Fibroblast of lung (primary cell): ENCODE results near the gene ZNF175. TPM values are rescaled to one million over a fixed set of nuclear protein-coding genes. Genes with fewer than 3 reads are reported as not detected.

ENCODE experiments used
- DNase-seq, 2 donors: peaks; one replicate each; pipeline versions ENCODE4 v3.0.0 to v3.0.0-alpha.2; 2010; ENCODE audit warnings: low read depth in 2 of 2
- H2AFZ ChIP-seq: 2 replicates; pipeline ENCODE4 v1.5.1; 2012; ENCODE audit warnings: low read length, control low read depth, inconsistent platforms
- H3K27ac ChIP-seq: 2 replicates; pipeline ENCODE4 v1.5.1; 2011; ENCODE audit warnings: low read length, control low read depth; ENCODE audit not compliant: insufficient read depth
- H3K27me3 ChIP-seq: 2 replicates; pipeline ENCODE4 v1.5.1; 2011; ENCODE audit warnings: mild to moderate bottlenecking, low read length; ENCODE audit not compliant: control insufficient read depth, insufficient read depth
- H3K36me3 ChIP-seq: 2 replicates; pipeline ENCODE4 v1.5.1; 2011; ENCODE audit warnings: low read length; ENCODE audit not compliant: control insufficient read depth, insufficient read depth
- H3K4me1 ChIP-seq: 2 replicates; pipeline ENCODE4 v1.5.1; 2011; ENCODE audit warnings: low read length; ENCODE audit not compliant: control insufficient read depth, insufficient read depth; ENCODE audit errors: extremely low read depth
- H3K4me2 ChIP-seq: 2 replicates; pipeline ENCODE4 v1.5.1; 2011; ENCODE audit warnings: low read length, control low read depth; ENCODE audit not compliant: insufficient read depth; ENCODE audit errors: extremely low read depth
- H3K4me3 ChIP-seq, 4 experiments: fragments of 200-600 bp in 1 of 4; sonication (generic) in 1 of 4; replicated peaks in 1 of 4; 2 replicates each; pipeline ENCODE4 v1.5.1; 2011 to 2016; ENCODE audit warnings: low read length in 4 of 4, low read depth in 3 of 4, mild to moderate bottlenecking in 3 of 4, control low read depth in 2 of 4, inconsistent platforms in 1 of 4, mixed read lengths in 1 of 4; ENCODE audit not compliant: insufficient read depth in 1 of 4; ENCODE audit errors: control extremely low read depth in 1 of 4
- H3K79me2 ChIP-seq: 2 replicates; pipeline ENCODE4 v1.5.1; 2012; ENCODE audit warnings: mild to moderate bottlenecking, low read length, inconsistent platforms; ENCODE audit not compliant: control insufficient read depth, insufficient read depth
- H3K9ac ChIP-seq: 2 replicates; pipeline ENCODE4 v1.5.1; 2011; ENCODE audit warnings: mild to moderate bottlenecking, low read length, control low read depth; ENCODE audit not compliant: insufficient read depth
- H3K9me3 ChIP-seq: 2 replicates; pipeline ENCODE4 v1.5.1; 2012; ENCODE audit warnings: low read depth, low read length; ENCODE audit not compliant: control insufficient read depth, insufficient read depth
- H4K20me1 ChIP-seq: 2 replicates; pipeline ENCODE4 v1.5.1; 2011; ENCODE audit warnings: low read length; ENCODE audit not compliant: control insufficient read depth, insufficient read depth; ENCODE audit errors: extremely low read depth
- CTCF ChIP-seq, 2 donors: IDR thresholded peaks in 1 of 2; conservative IDR thresholded peaks in 1 of 2; 1 replicate in 1 of 2; 2 replicates in 1 of 2; pipeline ENCODE4 v1.5.1; 2011 to 2012; ENCODE audit warnings: low read length in 2 of 2, control low read depth in 1 of 2, inconsistent platforms in 1 of 2, low read depth in 1 of 2, mild to moderate bottlenecking in 1 of 2
- EZH2 ChIP-seq: IDR thresholded peaks from 2 replicates; pipeline ENCODE4 v1.5.1; 2012; ENCODE audit warnings: low read length, control low read depth, mild to moderate bottlenecking; ENCODE audit errors: missing control alignments
- polyA plus RNA-seq, 2 donors: library from polyadenylated mRNA; depleted of rRNA in 1 of 2; stranded (reverse) in 1 of 2; unstranded in 1 of 2; fragments of >200 nt; gene quantifications; 2 replicates each; pipeline ENCODE4 v1.2.1, GENCODE V29; 2011 to 2012; ENCODE audit warnings: missing spikeins in 1 of 2
- total RNA-seq: library from RNA; depleted of rRNA; stranded (reverse); fragments of >200 nt; gene quantifications from 2 replicates; pipeline ENCODE4 v1.2.1, GENCODE V29; 2014

ZNF175 gene
- total and polyA plus RNA-seq, 2 donors (not counting 1 experiment from before 2014, with no cell fraction given), result 5.0 to 7.6 TPM

DNA sequence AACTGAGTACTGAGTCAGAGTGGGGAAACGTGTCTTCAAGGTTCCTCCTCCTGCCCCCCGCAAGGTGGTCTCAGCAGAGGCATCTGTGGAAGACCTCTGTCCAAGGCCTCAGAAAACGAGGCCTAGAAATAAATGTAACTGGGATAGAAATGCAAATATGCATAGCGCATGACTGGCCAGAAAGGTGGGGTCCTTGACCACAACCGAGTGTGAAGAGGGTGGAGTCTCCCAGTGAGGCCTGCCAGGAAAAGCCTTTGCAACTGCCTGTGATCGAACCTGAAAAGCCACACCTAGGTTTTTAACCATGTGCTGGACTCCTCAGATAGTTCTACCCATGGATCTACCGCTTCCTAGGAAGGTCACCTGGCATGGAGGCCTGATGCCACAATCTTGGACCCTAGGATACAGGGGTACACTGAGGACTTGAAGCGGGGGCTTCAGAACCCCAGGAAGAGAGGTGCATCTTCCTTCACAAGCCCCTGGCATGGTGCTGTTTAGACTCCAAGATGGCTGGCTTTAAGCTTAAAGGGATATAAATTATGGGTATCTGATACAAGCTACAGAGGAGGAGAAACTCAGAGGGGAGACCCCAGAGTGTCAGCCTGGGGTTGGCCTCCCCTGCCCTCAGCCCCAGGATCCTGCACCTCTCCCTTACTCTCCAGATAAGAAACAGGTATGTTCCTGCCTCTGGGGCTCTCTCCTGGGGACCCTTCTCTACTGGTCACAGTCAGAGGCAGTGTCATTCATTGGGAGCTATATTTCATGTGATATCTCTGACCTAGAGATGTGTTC, 21.4 kb upstream of the ZNF175 start:
- Histone ChIP-seq H3K27ac (no peak overlapping the region), H3K4me2 (no peak overlapping the region), H3K9ac (no peak overlapping the region), H3K27me3 (no peaks in the 10 kb centered on the region), H4K20me1 (peaks cover 1% of the 10 kb centered on the region), H3K79me2 (no peaks in the 10 kb centered on the region), H3K9me3 (no peaks in the 10 kb centered on the region), H3K4me3 (no peak overlapping the region), H3K36me3 (no peaks in the 10 kb centered on the region), H3K4me1 (no peaks in the 10 kb centered on the region), H2AFZ (no peak overlapping the region)
- no peak for TF ChIP-seq CTCF (conservative IDR thresholded peaks at IDR 0.05 in 1 of 2, IDR thresholded peaks at IDR 0.05 in 1 of 2; ENCODE audit: low read depth in 1 of 2, low read length in 2 of 2)
- DNase-seq, result no peak

GRCh38 chr19:51550848-51551672, 20.0 kb upstream of the ZNF175 start:
- H3K36me3 ChIP-seq, result no peaks in the 10 kb centered on the region
- H3K27ac ChIP-seq, result no peak overlapping the region
- no peak overlapping the region for H3K9ac ChIP-seq
- H3K27me3 ChIP-seq, result no peaks in the 10 kb centered on the region
- no peak for TF ChIP-seq CTCF (conservative IDR thresholded peaks at IDR 0.05 in 1 of 2, IDR thresholded peaks at IDR 0.05 in 1 of 2; ENCODE audit: low read depth in 1 of 2, low read length in 2 of 2)
- no peak for TF ChIP-seq EZH2
- no peak overlapping the region for H3K4me3 ChIP-seq
- H3K4me2 ChIP-seq, result no peak overlapping the region
- peaks cover 1% of the 10 kb centered on the region for H4K20me1 ChIP-seq
- H3K79me2 ChIP-seq, result no peaks in the 10 kb centered on the region
- DNase-seq, result no peak
- no peaks in the 10 kb centered on the region for H3K4me1 ChIP-seq
- H2AFZ ChIP-seq, result no peak overlapping the region
- H3K9me3 ChIP-seq, result no peaks in the 10 kb centered on the region

GRCh38 chr19:51551673-51552432, 19.2 kb upstream of the ZNF175 start:
- Histone ChIP-seq H3K27me3 (no peaks in the 10 kb centered on the region), H3K4me2 (no peak overlapping the region), H3K9me3 (no peaks in the 10 kb centered on the region), H4K20me1 (peaks cover 1% of the 10 kb centered on the region), H3K27ac (no peak overlapping the region), H3K9ac (no peak overlapping the region), H3K79me2 (no peaks in the 10 kb centered on the region), H3K36me3 (no peaks in the 10 kb centered on the region), H3K4me1 (no peaks in the 10 kb centered on the region), H3K4me3 (no peak overlapping the region), H2AFZ (no peak overlapping the region)
- no peak for DNase-seq
- TF ChIP-seq CTCF (conservative IDR thresholded peaks at IDR 0.05 in 1 of 2, IDR thresholded peaks at IDR 0.05 in 1 of 2; ENCODE audit: low read depth in 1 of 2, low read length in 2 of 2) (no peak), EZH2 (no peak)
